NCI-H2171 treated with DMSO at 0.1 percent for 48 hours (cell line): ENCODE data around the gene BRD3.
"Not testable (repeated sequence)": the region's sequence is repeated elsewhere in the genome, so short reads cannot be mapped to it uniquely, and the experiment has no call there.

ENCODE experiments used
- DNase-seq: peaks from one replicate; lab custom pipeline; 2025; lab: John Stamatoyannopoulos, UW

Gene BRD3

GRCh38 chr9:134067904-134068743, at the start of gene BRD3:
Gene BRD3 (minus strand): TSS chr9:134068026. CDS start chr9:134053477, 14,549 bp downstream.
- DNase-seq: peak; percentile 89

- DNase-seq: no peak
Measured at GRCh38 chr9:134112561-134112960, 44.7 kb upstream of the BRD3 start.

- no peak for DNase-seq
Measured at GRCh38 chr9:134111064-134111463, 43.2 kb upstream of the BRD3 start.

GRCh38 chr9:134103391-134103998, 35.7 kb upstream of the BRD3 start:
- no peak for DNase-seq

GRCh38 chr9:134101623-134102149, 33.9 kb upstream of the BRD3 start:
- no peak for DNase-seq

- DNase-seq: not testable (repeated sequence)
Measured at GRCh38 chr9:134101133-134101532, 33.3 kb upstream of the BRD3 start.

- DNase-seq: no peak
Measured at GRCh38 chr9:134100040-134100439, 32.2 kb upstream of the BRD3 start.

- peak; percentile 81 for DNase-seq
Measured at GRCh38 chr9:134099123-134099761, 31.4 kb upstream of the BRD3 start.

- no peak for DNase-seq
Measured at GRCh38 chr9:134089972-134090371, 22.1 kb upstream of the BRD3 start.

- DNase-seq: no peak
Measured at GRCh38 chr9:134088063-134088725, 20.4 kb upstream of the BRD3 start.

- DNase-seq: no peak
Measured at GRCh38 chr9:134085674-134086073, 17.8 kb upstream of the BRD3 start.

- no peak for DNase-seq
Measured at GRCh38 chr9:134083451-134083850, 15.6 kb upstream of the BRD3 start.

GRCh38 chr9:134076644-134077043, 8.8 kb upstream of the BRD3 start:
- no peak for DNase-seq

- DNase-seq: not testable (repeated sequence)
Measured at GRCh38 chr9:134075689-134076088, 7.9 kb upstream of the BRD3 start.

- peak; percentile 14 for DNase-seq
Measured at GRCh38 chr9:134073500-134073899, 5.7 kb upstream of the BRD3 start.

GRCh38 chr9:134072683-134073082, 4.9 kb upstream of the BRD3 start:
- DNase-seq: not testable (repeated sequence)

GRCh38 chr9:134071149-134071548, 3.3 kb upstream of the BRD3 start:
- DNase-seq: no peak

GRCh38 chr9:134069480-134070399, 1.9 kb upstream of the BRD3 start:
- DNase-seq: no peak

- DNase-seq: peak; percentile 20
Measured at GRCh38 chr9:134068744-134069479, 1.1 kb upstream of the BRD3 start.
